NCI-H524 treated with DMSO at 0.1 percent for 48 hours (cell line): ENCODE measurements around the gene PAX5.

Source experiments
- DNase-seq: peaks from one replicate; lab custom pipeline; 2025; lab: John Stamatoyannopoulos, UW

Gene PAX5

GRCh38 chr9:36932198-36932597 is 101.9 kb downstream of the PAX5 start:
- DNase-seq: no peak

GRCh38 chr9:36930941-36931340 is 103.1 kb downstream of the PAX5 start:
- no peak for DNase-seq

- no peak for DNase-seq
These were observed 104.8 kb downstream of the PAX5 start for GRCh38 chr9:36929350-36929675.

GRCh38 chr9:36928670-36929349 is 105.3 kb downstream of the PAX5 start:
- no peak for DNase-seq

GRCh38 chr9:36928210-36928609 is 105.9 kb downstream of the PAX5 start:
- no peak for DNase-seq

GRCh38 chr9:36924757-36925432 is 109.2 kb downstream of the PAX5 start:
- no peak for DNase-seq

- DNase-seq: no peak
These were observed 110.0 kb downstream of the PAX5 start for GRCh38 chr9:36924071-36924470.

- no peak for DNase-seq
These were observed 110.9 kb downstream of the PAX5 start for GRCh38 chr9:36923025-36923625.

- no peak for DNase-seq
These were observed 111.5 kb downstream of the PAX5 start for GRCh38 chr9:36922548-36922947.

- DNase-seq: no peak
These were observed 119.9 kb downstream of the PAX5 start for GRCh38 chr9:36914212-36914577.

- no peak for DNase-seq
These were observed 120.5 kb downstream of the PAX5 start for GRCh38 chr9:36913393-36914211.

GRCh38 chr9:36912620-36913019 is 121.4 kb downstream of the PAX5 start:
- no peak for DNase-seq

- no peak for DNase-seq
These were observed 122.3 kb downstream of the PAX5 start for GRCh38 chr9:36911601-36912412.

GRCh38 chr9:36911037-36911436 is 123.0 kb downstream of the PAX5 start:
- DNase-seq: no peak

GRCh38 chr9:36906492-36906891 is 127.6 kb downstream of the PAX5 start:
- DNase-seq: no peak

GRCh38 chr9:36905101-36906066 is 128.7 kb downstream of the PAX5 start:
- no peak for DNase-seq

GRCh38 chr9:36903541-36904435 is 130.3 kb downstream of the PAX5 start:
- DNase-seq: no peak

GRCh38 chr9:36902861-36903524 is 131.1 kb downstream of the PAX5 start:
- no peak for DNase-seq

GRCh38 chr9:36902080-36902716 is 131.9 kb downstream of the PAX5 start:
- no peak for DNase-seq
